PC-3 (cell line): ENCODE measurements around the gene S100A5. TPM values are rescaled to one million over a fixed set of nuclear protein-coding genes. Genes with fewer than 3 reads are reported as not detected.

Source experiments
- ATAC-seq: fragments of 200-7000 bp; cut with Tn5 transposase; 2 replicates; pipeline ENCODE4 v1.9.1; 2020; ENCODE audit warnings: mild to moderate bottlenecking, moderate library complexity
- BruUV-seq: library from RNA; stranded (reverse); fragments of 400-500 nt; replicated peaks from 2 replicates; lab custom pipeline; 2021; lab: Mats Ljungman, UMichigan
- CTCF ChIA-PET: fragments of 300-600 bp; sonication (Branson Sonifier 250); formaldehyde crosslinking; loops from one replicate; lab custom pipeline; 2022; ENCODE audit warnings: antibody characterized with exemption; lab: Charles Lee
- POLR2A ChIA-PET: fragments of 300-600 bp; sonication (Branson Sonifier 250); formaldehyde crosslinking; loops from one replicate; lab custom pipeline; 2022; ENCODE audit warnings: antibody characterized with exemption; ENCODE audit not compliant: unreplicated experiment; lab: Charles Lee
- DNase-seq: peaks from one replicate; pipeline ENCODE4 v3.0.0-alpha.2; 2015
- H2AFZ ChIP-seq: fragments of 300-600 bp; sonication (generic); 2 replicates; pipeline ENCODE4 v1.6.0; 2016; ENCODE audit warnings: antibody characterized with exemption, low read length
- H3F3A ChIP-seq: fragments of 300-600 bp; sonication (generic); one replicate; pipeline ENCODE4 v1.6.0; 2017; ENCODE audit warnings: antibody characterized with exemption, low read length, control low read depth, mild to moderate bottlenecking; ENCODE audit not compliant: unreplicated experiment
- H3K27ac ChIP-seq: fragments of 300-600 bp; sonication (generic); 2 replicates; pipeline ENCODE4 v1.5.1; 2016; ENCODE audit warnings: mild to moderate bottlenecking, low read length
- H3K27me3 ChIP-seq: fragments of 300-600 bp; sonication (generic); 2 replicates; pipeline ENCODE4 v1.6.1; 2016; ENCODE audit warnings: low read length, mixed read lengths
- H3K36me3 ChIP-seq: fragments of 300-600 bp; sonication (generic); 2 replicates; pipeline ENCODE4 v1.6.1; 2016; ENCODE audit warnings: low read depth, mixed run types, low read length, mixed read lengths
- H3K4me1 ChIP-seq: fragments of 300-600 bp; sonication (generic); 2 replicates; pipeline ENCODE4 v1.5.1; 2016; ENCODE audit warnings: low read length; ENCODE audit not compliant: insufficient read depth
- H3K4me2 ChIP-seq: fragments of 300-600 bp; sonication (generic); 2 replicates; pipeline ENCODE4 v1.6.0; 2016; ENCODE audit warnings: low read length
- H3K4me3 ChIP-seq: fragments of 300-600 bp; sonication (generic); 2 replicates; pipeline ENCODE4 v1.5.1; 2016; ENCODE audit warnings: mild to moderate bottlenecking, low read length, mixed read lengths
- H3K79me2 ChIP-seq: fragments of 300-600 bp; sonication (generic); 2 replicates; pipeline ENCODE4 v1.6.1; 2017; ENCODE audit warnings: low read length, mixed read lengths
- H3K9ac ChIP-seq: fragments of 300-600 bp; sonication (generic); 2 replicates; pipeline ENCODE4 v1.6.0; 2016; ENCODE audit warnings: mild to moderate bottlenecking, low read length
- H3K9me2 ChIP-seq: fragments of 300-600 bp; sonication (generic); replicated peaks from 2 replicates; pipeline ENCODE4 v1.6.1; 2016; ENCODE audit warnings: mixed run types, low read length, mixed read lengths
- H3K9me3 ChIP-seq: fragments of 300-600 bp; sonication (generic); 2 replicates; pipeline ENCODE4 v1.6.1; 2016; ENCODE audit warnings: low read length, mixed read lengths
- H4K20me1 ChIP-seq: fragments of 300-600 bp; sonication (generic); 2 replicates; pipeline ENCODE4 v1.6.1; 2016; ENCODE audit warnings: low read length, mixed read lengths
- CTCF ChIP-seq: fragments of 300-600 bp; sonication (generic); conservative IDR thresholded peaks from 2 replicates; pipeline ENCODE4 v1.5.1; 2017; ENCODE audit warnings: antibody characterized with exemption, low read depth, mild to moderate bottlenecking, low read length
- EZH2 ChIP-seq: fragments of 300-600 bp; sonication (generic); IDR thresholded peaks from one replicate; pipeline ENCODE4 v1.6.1; 2017; ENCODE audit warnings: antibody characterized with exemption, mild to moderate bottlenecking, low read length; ENCODE audit not compliant: unreplicated experiment
- EZH2phosphoT487 ChIP-seq: fragments of 300-600 bp; sonication (generic); IDR thresholded peaks from 2 replicates; pipeline ENCODE4 v1.6.1; 2018; ENCODE audit warnings: mild to moderate bottlenecking, antibody characterized with exemption, low read length, borderline replicate concordance
- intact Hi-C: fragments of 100-400 bp; cut with micrococcal nuclease; formaldehyde crosslinking; loops from 2 replicates; pipeline ENCODE4 v1.9.0; 2023
- total RNA-seq: library from RNA; depleted of rRNA; stranded (reverse); fragments of >200 nt; gene quantifications from 2 replicates; pipeline ENCODE4 v1.2.3, GENCODE V29; 2014

Gene S100A5
- total RNA-seq, 1 experiment from 2014 or later, result 6.3 TPM

GRCh38 chr1:153536012-153536670, 4.6 kb downstream of the S100A5 start:
- H3K79me2 ChIP-seq, result peaks cover 27% of the 10 kb centered on the region
- H4K20me1 ChIP-seq, result 0 out of 2 replicates have a peak, but pooled peaks cover 3% of the 10 kb centered on the region
- DNase-seq (peak; percentile 94), ATAC-seq (peak; percentile 19)
- no peaks in the 10 kb centered on the region for H3K27me3 ChIP-seq
- H2AFZ ChIP-seq, result 0 out of 2 replicates have a peak overlapping the region, but pooled peaks have one; percentile 8
- H3K9me3 ChIP-seq, result no peaks in the 10 kb centered on the region
- peaks cover 74% of the 10 kb centered on the region for H3K4me1 ChIP-seq
- peaks cover 10% of the 10 kb centered on the region for H3F3A ChIP-seq
- POLR2A ChIA-PET, result interaction anchor here (0.6 to 4.6 kb wide), 8 partner anchors 28 to 428 kb away, joined by 3 to 47 read pairs (median 7); partner anchors contain the start of genes CHTOP and S100A16
- H3K9ac ChIP-seq, result peak overlapping the region; percentile 95
- intact Hi-C loops, result no loop called here
- CTCF ChIA-PET, result interaction anchor here (0.5 to 1.1 kb wide), 4 partner anchors 9 to 90 kb away, joined by 3 to 4 read pairs (median 3); no protein-coding TSS in a partner anchor
- peaks cover 12% of the 10 kb centered on the region for H3K36me3 ChIP-seq
- BruUV-seq, result TSS peak; percentile 10
- peak overlapping the region; percentile 73 for H3K4me3 ChIP-seq
- no peaks in the 10 kb centered on the region for H3K9me2 ChIP-seq
- peak overlapping the region; percentile 78 for H3K4me2 ChIP-seq
- TF ChIP-seq EZH2phosphoT487, result no peak
- H3K27ac ChIP-seq, result peak overlapping the region; percentile 97

GRCh38 chr1:153535242-153536011, 5.3 kb downstream of the S100A5 start, which contains the start of gene S100A6:
Gene S100A6 (minus strand): TSS chr1:153535991. CDS start chr1:153535339, 652 bp downstream.
- BruUV-seq, result TSS peak; percentile 62
- Histone ChIP-seq H3K9me3 (no peaks in the 10 kb centered on the region), H3K27me3 (no peaks in the 10 kb centered on the region), H4K20me1 (0 out of 2 replicates have a peak, but pooled peaks cover 3% of the 10 kb centered on the region), H3K79me2 (peaks cover 27% of the 10 kb centered on the region), H3K9me2 (no peaks in the 10 kb centered on the region), H3K36me3 (peaks cover 12% of the 10 kb centered on the region), H2AFZ (0 out of 2 replicates have a peak within 1 kb of the TSS, but pooled peaks have one; percentile 8), H3K4me2 (peak within 1 kb of the TSS; percentile 84), H3K27ac (peak within 1 kb of the TSS; percentile 97), H3K4me1 (peaks cover 67% of the 10 kb centered on the region), H3K9ac (peak within 1 kb of the TSS; percentile 95), H3F3A (peaks cover 10% of the 10 kb centered on the region), H3K4me3 (peak within 1 kb of the TSS; percentile 73)
- ATAC-seq, result no peak
- ChIA-PET CTCF (interaction anchor here (0.8 to 1.1 kb wide), 4 partner anchors 10 to 32 kb away, joined by 3 to 16 read pairs (median 4); no protein-coding TSS in a partner anchor), POLR2A (interaction anchor here (0.6 to 4.6 kb wide), 10 partner anchors 29 to 429 kb away, joined by 3 to 47 read pairs (median 6); partner anchors contain the start of genes CHTOP and S100A16)
- intact Hi-C loops, result no loop called here
- no peak for TF ChIP-seq EZH2phosphoT487
- TF ChIP-seq EZH2, result no peak
- no peak for TF ChIP-seq CTCF
- no peak for DNase-seq

GRCh38 chr1:153534925-153535241, 5.9 kb downstream of the S100A5 start:
- BruUV-seq, result no TSS peak

More at GRCh38 chr1:153534925-153535241, 5.9 kb downstream of the S100A5 start:
- H3K9me2 ChIP-seq, result no peaks in the 10 kb centered on the region
- H3K27me3 ChIP-seq, result no peaks in the 10 kb centered on the region
- H3K4me1 ChIP-seq, result peaks cover 62% of the 10 kb centered on the region
- H3K36me3 ChIP-seq, result peaks cover 12% of the 10 kb centered on the region
- H3K9me3 ChIP-seq, result no peaks in the 10 kb centered on the region
- H2AFZ ChIP-seq, result no peak overlapping the region
- H4K20me1 ChIP-seq, result 0 out of 2 replicates have a peak, but pooled peaks cover 3% of the 10 kb centered on the region
- DNase-seq, result no peak
- peaks cover 10% of the 10 kb centered on the region for H3F3A ChIP-seq
- H3K79me2 ChIP-seq, result peaks cover 27% of the 10 kb centered on the region
- peak overlapping the region; percentile 95 for H3K9ac ChIP-seq
- peak overlapping the region; percentile 84 for H3K4me2 ChIP-seq
- ChIA-PET POLR2A (interaction anchor here (1.0 to 4.6 kb wide), 6 partner anchors 29 to 99 kb away, joined by 3 to 47 read pairs (median 7); partner anchors contain the start of genes CHTOP and S100A16), CTCF (interaction anchor here (1.1 kb wide), 1 partner anchor 11 kb away, joined by 16 read pairs; no protein-coding TSS in a partner anchor)
- ATAC-seq, result no peak
- TF ChIP-seq EZH2phosphoT487 (no peak), CTCF (no peak), EZH2 (no peak)
- intact Hi-C loops, result no loop called here
- H3K4me3 ChIP-seq, result peak overlapping the region; percentile 73
- peak overlapping the region; percentile 94 for H3K27ac ChIP-seq
